ENCODE data around the gene FRRS1.

The FRRS1 gene

DNA sequence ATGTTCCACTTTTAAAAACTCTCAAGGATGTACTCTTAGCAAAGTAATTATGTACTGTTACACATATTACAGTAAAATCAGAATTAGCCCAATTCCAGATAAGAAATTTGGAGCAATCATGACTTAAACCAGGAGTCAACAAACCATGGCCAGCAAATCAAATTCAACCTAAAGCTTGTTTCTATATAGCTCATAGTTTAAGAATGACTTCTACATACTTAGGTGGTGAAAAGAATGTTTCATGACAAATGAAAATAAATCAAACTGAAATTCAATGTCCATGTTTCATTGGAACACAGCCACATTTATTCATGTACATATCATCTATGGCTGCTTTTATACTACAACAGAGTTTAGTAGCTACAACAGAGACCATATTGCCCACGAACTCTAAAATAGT lies 35.1 kb downstream of the FRRS1 start:
- DNase-seq (ENCODE audit: low spot score) = no peak

DNA sequence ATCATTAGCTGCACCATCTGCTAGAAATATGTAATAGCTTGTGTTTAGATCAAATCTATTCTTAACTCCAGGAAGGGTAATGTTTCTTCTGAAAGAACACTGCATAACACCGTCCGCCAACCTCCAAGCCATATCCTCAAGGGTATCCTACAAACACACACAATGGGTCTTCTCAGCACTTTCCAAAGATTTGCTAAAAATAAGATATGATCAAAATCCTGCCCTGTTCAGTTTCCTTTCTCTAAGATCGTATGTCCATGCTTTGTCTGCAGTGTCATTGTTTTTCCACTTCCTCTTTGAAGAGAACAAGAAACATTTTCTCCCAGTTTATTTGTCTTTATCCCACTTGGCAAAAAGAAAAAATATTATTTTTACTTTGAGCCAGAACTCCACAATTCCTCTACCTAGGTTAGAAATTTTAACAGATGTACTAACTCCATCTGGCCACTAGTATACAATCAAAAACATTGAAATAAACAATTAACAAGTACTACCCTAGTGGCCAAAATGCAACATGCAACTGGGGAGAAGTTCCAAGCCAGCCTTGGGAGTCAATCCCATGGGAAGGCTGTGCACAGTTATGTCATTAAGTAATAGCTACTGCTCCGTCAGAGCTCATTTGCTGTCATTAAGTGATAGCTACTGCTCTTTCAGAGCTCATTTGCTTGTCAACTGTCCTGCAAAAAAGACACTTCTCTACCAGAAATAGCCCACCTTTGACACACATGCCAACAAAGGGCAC lies 37.8 kb downstream of the FRRS1 start:
- no peak for DNase-seq (ENCODE audit: low spot score)

DNA sequence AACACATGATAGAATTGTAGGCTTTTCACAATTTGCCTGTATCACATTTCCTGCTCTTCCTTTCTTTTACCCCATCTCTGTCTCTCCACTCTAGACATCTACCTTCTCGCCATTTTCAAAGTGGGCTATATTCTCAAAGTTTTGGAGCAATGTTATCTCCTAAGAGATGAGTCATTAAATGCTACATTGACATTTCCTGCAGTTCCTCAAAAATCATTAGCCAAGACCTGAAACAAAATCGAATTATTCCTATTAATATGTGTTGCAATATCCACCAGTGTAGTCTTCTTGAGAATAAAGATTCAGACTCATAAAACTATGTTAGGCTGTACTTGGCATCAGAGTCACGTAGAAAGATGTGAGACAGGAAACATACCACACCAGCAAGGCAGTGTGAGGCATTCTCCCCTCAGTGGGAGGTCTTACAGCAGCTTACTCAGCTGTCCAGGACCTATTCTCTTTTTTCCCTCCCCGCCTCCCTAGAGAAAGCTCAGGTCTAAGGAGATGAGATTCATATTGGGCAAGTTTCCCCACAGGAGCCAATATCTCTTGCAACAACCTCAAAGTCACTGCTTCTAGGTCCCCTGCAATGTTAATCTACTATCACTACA lies 38.8 kb downstream of the FRRS1 start:
- no peak for DNase-seq (ENCODE audit: low spot score)

DNA sequence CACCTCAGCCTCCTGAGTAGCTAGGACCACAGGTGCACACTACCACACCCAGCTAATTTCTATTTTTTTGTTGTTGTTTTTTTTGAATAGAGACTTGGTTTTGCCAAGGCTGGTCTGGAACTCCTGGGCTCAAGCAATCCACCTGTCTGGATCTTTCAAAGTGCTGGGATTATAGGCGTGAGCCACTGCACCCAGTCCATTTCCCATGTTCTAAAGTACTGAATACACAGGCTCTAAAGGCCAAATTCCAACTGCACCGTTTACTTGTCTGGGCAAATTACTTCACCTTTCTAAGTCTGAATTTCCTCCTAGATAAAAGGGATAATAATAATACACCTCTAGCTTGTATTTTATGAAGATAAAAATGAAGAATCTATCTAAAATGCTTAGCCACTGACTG lies 39.6 kb downstream of the FRRS1 start:
- DNase-seq (ENCODE audit: low spot score) = no peak

DNA sequence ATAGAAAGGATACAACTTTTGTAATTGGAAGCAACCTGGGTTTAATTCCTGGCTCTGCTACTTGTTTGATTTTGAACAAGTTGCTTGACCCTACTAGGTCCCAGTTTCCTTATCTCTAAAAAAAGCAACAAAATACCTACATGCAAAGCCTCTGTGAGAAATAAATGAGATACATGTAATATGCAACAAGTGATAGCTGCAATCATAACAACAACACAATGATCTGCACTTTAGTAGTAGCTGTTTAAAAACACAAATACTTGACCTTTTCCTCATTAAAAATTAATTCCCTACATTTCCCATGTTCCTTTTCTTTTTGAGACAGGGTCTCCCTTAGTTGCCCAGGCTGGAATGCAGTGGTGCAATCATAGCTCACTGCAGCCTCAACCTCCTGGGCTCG lies 40.0 kb downstream of the FRRS1 start:
- no peak for DNase-seq (ENCODE audit: low spot score)

DNA sequence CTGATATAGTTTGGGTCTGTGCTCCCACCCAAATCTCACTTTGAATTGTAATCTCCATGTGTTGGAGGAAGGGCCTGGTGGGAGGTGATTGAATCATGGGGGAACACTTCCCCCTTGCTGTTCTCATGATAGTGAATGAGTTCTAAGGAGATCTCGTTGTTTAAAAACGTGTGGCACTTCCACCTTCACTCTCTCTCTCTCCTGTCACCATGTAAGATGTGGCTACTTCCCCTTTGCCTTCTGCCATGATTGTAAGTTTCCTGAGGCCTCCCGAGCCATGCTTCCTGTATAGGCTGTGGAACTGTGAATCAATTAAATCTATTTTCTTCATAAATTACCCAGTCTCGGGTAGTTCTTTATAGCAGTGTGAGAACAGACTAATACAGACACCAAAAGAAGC lies 40.4 kb downstream of the FRRS1 start:
- no peak for DNase-seq (ENCODE audit: low spot score)

DNA sequence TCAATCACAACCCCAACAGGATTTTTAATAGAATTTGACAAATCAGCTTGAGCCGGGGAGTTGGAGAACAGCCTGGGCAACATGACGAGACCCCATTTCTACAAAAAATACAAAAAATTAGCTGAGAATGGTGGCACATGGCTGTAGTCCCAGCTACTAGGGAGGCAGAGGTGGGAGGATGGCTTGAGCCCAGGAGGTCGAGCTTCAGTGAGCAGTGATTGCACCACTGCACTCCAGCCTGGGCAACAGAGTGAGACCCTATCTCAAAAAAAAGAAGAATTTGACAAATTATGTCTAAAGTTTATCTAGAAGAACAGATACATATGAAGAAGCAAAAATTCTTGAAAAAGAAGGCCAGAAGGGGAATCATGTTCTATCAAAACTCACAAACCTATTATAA lies 43.2 kb downstream of the FRRS1 start:
- no peak for DNase-seq (ENCODE audit: low spot score)

DNA sequence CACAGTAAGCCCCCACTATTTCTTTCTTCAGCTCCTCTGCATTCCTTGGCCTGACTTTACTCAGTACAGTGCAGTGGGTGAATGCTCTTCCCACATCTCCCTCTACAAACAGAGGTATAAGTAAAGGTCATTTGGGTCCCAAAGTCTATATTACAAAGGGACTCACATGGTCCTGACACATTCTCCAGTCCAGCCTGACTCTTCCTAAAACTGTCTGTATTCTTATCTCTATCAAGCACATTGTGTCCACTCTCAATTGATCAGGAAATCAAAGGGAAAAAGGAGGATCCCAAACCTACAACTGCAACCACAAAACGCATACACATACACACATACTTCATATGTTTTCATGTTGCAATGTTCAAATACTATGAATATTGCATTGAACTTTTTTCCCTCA lies 49.4 kb downstream of the FRRS1 start:
- DNase-seq (ENCODE audit: low spot score) = no peak

DNA sequence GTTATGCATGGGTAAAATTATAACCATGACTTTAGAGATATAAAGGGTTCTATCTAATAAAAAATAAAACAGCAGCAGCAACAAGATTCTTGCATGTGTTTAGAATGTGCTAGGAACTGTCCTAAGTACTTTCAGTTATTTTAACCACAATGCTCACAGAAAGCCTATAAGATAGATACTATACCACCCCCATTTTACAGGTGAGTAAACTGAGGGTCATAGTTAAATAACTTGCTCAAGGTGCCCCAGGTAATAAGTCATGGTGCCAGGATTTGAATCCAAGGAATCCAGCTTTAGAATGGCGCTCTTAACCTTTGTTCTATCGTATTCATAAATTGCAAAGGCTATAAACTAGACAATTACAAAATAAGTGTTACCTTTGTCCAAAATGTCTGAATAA lies 53.4 kb downstream of the FRRS1 start:
- DNase-seq (ENCODE audit: low spot score) = no peak

DNA sequence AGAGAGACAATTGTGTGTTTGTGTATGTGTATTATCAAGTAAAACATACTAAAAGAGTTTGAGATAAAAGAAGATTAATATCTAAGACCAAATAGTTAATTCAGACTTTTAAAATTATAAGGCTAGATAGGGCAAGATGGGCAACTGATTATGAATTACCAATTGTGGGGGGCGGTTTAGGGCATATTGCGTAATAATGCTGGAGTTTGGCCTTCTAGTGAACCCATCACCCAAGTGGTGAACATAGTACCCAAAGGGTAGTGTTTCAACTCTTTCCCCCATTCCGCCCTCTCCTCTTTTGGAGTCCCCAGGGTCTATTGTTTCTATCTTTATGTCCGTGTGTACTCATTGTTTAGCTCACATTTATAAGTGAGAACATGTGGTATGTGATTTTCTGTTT lies 55.4 kb downstream of the FRRS1 start:
- no peak for DNase-seq (ENCODE audit: low spot score)

DNA sequence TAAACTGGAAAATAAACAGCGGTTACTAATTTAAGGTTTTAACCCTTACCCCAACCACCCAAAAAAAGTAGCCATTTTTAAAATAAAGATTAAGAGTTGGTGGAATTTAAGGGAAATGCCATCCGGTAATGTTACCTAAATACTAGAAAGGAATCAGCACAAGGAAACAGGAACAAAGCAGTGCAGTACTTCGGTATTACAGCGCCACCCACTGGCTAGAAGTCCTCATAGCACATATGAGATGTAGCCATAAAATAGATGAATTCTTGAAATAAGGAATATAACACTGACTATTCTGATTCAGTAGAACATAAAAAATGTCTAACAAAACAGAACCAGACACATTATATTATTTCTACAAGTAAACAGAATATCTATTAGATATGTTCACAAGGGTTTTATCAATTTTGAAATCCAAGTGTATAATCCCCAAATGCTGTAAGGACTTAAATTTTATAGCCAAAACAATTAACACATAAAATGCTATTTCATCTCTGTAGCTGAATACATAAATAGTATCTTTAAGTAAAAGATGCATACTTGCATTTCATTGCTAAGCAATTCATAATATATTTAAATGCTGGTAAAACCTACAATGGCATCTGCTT lies 58.8 kb downstream of the FRRS1 start:
- peak; percentile 54 for DNase-seq (ENCODE audit: low spot score)

DNA sequence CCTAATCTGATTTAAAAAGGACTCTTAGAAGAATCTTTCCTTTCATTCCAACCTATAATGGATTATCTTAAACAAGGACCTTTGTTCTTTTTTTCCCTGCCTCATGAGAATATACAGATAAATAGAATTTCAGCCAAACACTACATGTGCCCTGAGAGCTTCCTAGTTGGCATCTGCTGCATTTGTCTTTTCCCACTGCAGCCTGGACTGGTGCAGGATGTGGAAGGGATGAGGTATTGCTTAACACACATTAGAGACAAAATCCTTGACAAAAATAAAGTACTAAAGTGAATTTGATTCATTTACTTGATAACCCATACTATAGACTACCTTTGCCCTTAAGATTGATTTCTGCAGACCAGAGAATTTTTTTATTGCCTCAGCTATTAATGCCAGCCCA lies 61.0 kb downstream of the FRRS1 start:
- no peak for DNase-seq (ENCODE audit: low spot score)

DNA sequence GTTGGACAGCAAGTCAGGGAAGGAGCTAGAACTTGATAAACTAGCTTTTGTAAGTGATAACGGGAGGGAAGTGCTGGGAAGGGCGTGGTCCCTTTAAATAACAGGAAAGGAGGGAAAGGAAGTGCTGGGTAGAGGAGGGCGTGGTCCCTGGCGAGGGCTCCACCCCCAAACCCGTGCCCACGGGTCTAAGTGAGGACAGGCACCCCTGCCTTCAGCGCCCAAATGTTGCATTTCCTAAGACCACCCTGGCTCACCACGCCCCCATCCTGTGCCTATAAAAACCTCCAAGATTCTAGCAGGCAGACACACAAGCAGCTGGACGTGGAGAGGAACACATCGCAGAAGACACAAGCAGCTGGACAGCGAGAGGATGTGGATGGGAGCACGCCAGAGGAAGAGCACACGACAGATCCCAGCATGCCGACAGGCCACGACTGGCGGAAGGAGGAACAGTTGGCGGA lies 62.0 kb downstream of the FRRS1 start:
- DNase-seq (ENCODE audit: low spot score) = no peak

DNA sequence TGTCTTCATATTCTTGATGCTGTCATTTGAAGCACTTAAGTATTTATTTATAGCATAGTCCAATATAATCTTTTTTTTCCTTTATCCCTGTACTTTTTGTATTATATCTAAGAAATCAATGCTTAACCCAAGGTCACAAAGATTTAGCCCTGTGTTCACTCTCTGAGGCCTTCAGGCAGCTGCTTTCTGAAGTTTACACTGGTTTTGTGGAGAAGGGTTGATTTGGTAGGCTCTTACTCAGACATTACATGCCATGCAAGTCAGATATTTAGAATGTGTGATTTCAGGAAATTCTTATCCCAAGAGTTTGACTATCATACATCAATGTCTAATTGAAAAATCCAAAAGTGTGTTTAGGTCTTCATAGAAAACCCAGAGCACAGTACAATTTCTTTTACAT lies 64.2 kb downstream of the FRRS1 start:
- no peak for DNase-seq (ENCODE audit: low spot score)

DNA sequence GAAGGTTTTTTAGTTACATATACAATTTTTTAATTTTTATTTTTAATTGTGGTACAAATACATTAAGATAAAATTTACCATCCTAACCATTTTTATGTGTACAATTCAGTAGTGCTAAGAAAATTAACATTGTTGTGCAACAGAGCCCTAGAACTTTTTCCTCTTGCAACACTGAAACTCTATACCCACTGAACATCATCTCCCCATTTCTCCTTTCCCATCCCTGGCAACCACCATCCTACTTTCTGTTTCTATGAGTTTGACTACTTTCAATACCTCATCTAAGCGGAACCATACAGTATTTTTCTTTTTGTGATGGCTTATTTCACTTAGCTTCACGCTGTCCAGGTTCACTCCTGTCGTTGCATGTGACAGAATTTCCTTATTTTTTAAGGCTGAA lies 66.4 kb downstream of the FRRS1 start:
- no peak for DNase-seq (ENCODE audit: low spot score)

DNA sequence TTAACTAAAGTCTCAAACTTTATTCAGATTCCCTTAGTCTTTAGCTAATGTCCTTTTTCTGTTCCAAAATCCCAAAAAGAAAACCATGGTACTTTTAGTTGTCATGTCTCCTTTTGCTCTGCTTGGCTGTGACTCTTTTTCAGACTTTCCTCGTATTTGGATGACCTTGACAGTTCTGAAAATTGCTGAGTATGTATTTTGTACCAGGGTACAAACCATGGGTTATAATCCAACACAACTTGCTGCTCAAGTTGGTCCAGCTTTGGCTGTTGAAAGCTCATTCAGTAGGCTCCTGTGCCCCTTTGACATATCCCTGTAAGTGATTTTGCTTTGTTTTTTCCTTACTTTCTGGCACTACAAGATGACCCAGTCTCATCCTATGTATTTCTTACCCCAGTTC lies 68.9 kb downstream of the FRRS1 start:
- no peak for DNase-seq (ENCODE audit: low spot score)

DNA sequence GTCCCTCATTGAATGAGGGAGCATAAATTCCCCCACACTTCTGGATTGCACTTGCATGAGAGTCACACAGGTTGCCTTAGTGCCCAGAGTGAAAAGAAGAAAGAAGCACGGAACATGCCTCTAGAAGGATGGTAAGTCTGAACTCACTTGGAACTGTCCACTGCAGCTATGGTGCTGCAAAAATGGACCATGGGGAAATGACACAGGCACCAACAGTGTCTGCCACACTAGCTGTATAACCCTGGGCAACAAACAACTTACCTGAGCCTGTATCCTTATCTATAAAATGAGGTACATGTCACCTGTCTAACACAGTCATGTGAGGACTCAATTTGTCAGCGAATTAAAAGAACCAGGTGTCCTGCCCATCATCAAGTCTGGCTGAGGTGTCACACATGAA lies 69.8 kb downstream of the FRRS1 start:
- DNase-seq (ENCODE audit: low spot score) = no peak

DNA sequence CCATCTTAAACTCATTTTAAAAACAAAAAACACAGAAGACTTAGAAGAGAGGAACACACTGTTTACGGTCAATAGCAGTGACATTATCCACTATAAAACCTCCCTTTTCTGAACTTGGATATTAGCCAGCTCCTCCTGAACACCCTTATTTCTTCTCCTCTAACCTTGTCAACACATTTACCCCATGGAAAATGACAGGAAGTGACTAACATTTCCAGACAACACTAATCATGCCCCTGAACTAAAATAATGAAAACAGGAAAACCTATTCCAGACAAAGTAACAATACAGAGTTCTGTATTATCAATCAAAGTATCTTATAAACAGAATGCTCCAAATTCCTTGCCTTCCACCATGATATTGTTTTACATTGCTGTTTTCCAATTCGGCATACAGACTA lies 75.3 kb downstream of the FRRS1 start:
- DNase-seq (ENCODE audit: low spot score) = no peak

DNA sequence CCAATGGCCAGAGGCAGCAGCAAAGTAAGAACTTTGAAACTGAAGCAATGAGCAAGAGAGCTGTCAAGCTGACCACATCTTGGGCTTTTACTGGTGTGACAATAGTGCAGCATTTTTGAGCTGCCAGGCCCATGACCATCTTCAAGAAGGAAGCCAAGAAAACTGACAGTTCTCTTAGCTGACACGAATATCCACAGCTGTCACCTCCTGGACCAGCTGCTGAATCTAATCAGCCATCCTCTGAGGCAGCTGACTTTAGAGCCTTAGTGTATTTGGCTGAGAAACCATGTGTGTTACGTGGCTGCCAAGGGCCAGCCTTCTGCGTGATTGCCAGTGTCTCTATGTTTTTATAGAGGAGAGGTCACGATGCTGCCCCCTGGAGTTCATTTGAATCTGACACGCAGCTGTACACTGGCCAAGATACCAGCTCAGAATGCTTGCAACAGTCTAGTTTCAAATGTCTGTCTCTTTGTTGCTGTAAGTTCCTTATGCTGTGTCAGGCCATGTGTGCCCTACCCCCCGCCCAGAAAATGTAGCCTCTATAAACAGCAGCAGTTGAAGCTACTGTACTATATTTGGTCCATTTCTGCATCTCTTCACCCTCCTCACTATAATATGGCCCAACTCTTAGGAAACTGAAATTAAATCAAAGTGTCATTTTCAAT lies 80.8 kb downstream of the FRRS1 start:
- peak; percentile 72 for DNase-seq (ENCODE audit: low spot score)

DNA sequence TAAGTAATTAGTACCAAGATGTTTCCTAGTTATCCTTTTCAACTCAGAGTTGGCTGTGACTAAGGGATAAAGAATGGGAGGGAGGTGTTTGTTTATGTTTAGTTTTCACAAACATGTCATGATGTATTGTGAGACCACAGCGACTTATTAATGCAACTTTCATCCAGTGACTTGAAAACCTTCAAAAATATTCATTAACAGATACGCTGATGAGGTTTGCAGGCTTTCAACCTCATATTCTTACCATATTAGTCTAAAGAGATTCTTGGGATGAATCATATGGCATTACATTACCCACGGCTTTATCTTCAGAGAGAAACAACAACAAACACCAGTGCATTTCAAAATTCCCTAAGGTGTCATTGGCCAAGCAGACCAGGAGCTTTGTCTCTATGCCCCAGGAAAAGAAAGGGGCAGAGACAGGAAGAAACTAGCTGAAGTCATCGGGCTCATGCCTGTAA lies 84.1 kb downstream of the FRRS1 start:
- DNase-seq (ENCODE audit: low spot score) = no peak

DNA sequence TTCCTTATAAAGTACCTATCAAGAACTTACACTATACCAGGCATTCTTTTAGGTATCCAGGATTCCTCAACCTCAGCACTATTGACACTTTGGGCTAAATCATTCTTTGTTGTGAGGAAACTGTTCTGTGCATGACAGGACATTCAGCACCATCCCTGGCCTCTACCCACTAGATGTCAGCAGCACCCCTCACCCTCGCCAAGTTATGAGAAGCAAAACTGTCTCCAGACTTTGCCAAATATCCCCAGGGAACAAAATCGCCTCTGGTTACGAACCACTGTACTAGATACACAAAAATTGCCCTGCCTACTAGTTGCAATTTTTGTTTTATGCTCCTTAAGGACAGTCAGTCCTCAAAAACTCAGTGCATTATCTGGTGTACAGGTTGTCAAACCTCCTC lies 84.9 kb downstream of the FRRS1 start:
- DNase-seq (ENCODE audit: low spot score) = no peak

DNA sequence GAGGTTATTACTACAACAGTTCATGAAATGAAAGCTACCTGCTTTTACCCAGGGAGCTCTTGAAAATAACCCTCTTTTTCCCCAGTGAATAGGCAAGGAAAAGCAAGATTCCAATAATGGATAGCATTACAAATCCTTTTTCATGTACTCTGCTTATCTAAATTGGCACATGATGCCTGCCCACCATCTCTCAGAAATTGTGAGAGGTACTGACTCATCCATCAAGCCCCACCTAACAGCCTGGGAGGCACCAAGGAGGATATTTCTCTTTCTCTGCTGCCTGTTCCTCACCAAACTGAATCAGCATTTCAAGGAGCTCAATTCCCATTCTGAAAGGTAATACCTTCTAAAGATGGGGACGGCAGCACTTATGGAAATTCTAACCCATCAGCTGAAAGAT lies 86.2 kb downstream of the FRRS1 start:
- DNase-seq (ENCODE audit: low spot score) = no peak

DNA sequence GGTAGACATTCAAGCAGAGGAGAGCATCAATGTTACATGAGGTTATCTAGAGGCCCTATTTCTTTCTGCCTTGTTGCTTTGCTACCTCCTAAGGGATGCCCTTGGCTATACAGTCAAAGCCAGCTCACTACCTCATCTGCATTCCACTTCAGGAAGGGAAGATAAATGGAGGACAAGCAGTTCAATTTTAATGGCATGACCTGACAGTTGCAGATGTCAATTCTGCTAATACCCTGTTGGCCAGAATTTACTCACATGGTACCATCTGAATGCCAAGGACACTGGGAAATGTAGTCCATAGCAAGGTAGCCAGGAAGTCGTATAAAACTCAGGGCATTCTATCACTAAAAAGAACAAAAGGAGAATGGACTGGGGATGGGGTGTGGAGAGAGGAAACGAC lies 89.0 kb downstream of the FRRS1 start:
- no peak for DNase-seq (ENCODE audit: low spot score)

Measured in globus pallidus (tissue), 1 donor.